ENCODE data around the gene ACTL6B.

ACTL6B gene

DNA sequence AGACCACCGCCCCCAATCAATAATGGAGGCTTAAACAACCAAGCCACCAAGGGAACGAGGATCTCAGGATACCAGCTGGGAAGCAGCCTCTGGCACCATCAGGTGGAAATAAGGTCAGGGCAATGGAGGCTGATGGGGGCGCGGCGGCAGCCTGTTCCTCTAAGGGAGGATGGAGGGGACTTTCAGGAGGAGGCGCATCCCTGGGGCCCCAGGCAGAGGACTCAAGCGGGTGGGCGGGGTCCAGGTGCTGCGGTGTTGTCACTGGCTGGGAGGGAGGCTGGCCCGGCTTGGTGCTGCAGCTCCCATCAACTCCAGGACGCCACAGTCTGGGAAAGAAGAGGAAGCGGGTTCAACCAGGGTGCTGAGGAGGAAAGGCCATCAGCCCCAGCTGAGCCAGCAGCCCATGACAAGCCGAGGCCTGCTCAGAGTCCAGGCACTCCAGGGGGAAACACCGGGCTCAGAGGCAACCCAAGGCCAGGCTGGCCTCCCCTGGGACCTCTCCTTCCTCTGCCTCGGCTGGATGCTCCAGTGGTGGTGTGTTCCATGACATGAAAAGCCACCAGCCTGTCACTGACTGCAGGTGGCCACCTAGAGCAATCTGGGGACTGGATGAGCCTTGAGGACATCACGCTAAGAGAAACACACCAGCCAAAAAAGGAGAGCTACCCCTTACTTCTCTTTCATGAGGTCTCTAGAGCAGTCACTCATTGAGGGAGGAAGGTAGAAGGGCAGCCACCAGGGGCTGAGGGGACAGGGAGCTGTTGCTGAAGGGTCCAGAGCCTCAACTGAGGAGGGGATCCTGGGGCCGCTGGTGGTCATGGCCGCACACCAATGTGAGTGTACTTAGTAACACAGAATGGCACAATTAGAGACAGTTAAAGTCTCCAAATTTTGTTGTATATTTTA lies 33.2 kb upstream of the ACTL6B start:
- Histone ChIP-seq H3K4me3 (ENCODE audit: low read depth in 1 of 5, low read length in 5 of 5) (no peak overlapping the region), H3K9me3 (ENCODE audit: control insufficient read depth in 5 of 5, low read length in 5 of 5) (no peaks in the 10 kb centered on the region), H3K4me1 (ENCODE audit: control insufficient read depth in 5 of 5, insufficient read depth in 5 of 5, low read length in 5 of 5) (peaks cover 12 to 47% (median 40%) of the 10 kb centered on the region in 5 donors), H3K9ac (ENCODE audit: low read length in 5 of 5) (peak overlapping the region in 4 of 5 donors; percentile 6 to 61 (median 41)), H3K27me3 (ENCODE audit: control insufficient read depth in 5 of 5, insufficient read depth in 4 of 5, low read length in 5 of 5) (no peaks in the 10 kb centered on the region), H3K27ac (ENCODE audit: low read depth, low read length) (no peak overlapping the region), H3K36me3 (ENCODE audit: control insufficient read depth in 5 of 5, insufficient read depth in 5 of 5, low read length in 5 of 5) (peaks cover 0 to 55% (median 46%) of the 10 kb centered on the region in 5 donors)

GRCh38 chr7:100688326-100688860 lies 32.1 kb upstream of the ACTL6B start:
- Histone ChIP-seq H3K9ac (ENCODE audit: low read length in 5 of 5) (peak overlapping the region in 2 of 5 donors; percentile 35 to 37), H3K4me3 (ENCODE audit: low read depth in 1 of 5, low read length in 5 of 5) (no peak overlapping the region), H3K9me3 (ENCODE audit: control insufficient read depth in 5 of 5, low read length in 5 of 5) (no peaks in the 10 kb centered on the region), H3K27ac (ENCODE audit: low read depth, low read length) (no peak overlapping the region), H3K4me1 (ENCODE audit: control insufficient read depth in 5 of 5, insufficient read depth in 5 of 5, low read length in 5 of 5) (peaks cover 12 to 45% (median 39%) of the 10 kb centered on the region in 5 donors), H3K36me3 (ENCODE audit: control insufficient read depth in 5 of 5, insufficient read depth in 5 of 5, low read length in 5 of 5) (peaks cover 0 to 66% (median 57%) of the 10 kb centered on the region in 5 donors), H3K27me3 (ENCODE audit: control insufficient read depth in 5 of 5, insufficient read depth in 4 of 5, low read length in 5 of 5) (no peaks in the 10 kb centered on the region)

GRCh38 chr7:100687751-100688300 lies 31.6 kb upstream of the ACTL6B start:
- Histone ChIP-seq H3K4me3 (ENCODE audit: low read depth in 1 of 5, low read length in 5 of 5) (no peak overlapping the region), H3K27me3 (ENCODE audit: control insufficient read depth in 5 of 5, insufficient read depth in 4 of 5, low read length in 5 of 5) (no peaks in the 10 kb centered on the region), H3K27ac (ENCODE audit: low read depth, low read length) (no peak overlapping the region), H3K36me3 (ENCODE audit: control insufficient read depth in 5 of 5, insufficient read depth in 5 of 5, low read length in 5 of 5) (peaks cover 0 to 71% (median 63%) of the 10 kb centered on the region in 5 donors), H3K9me3 (ENCODE audit: control insufficient read depth in 5 of 5, low read length in 5 of 5) (no peaks in the 10 kb centered on the region), H3K9ac (ENCODE audit: low read length in 5 of 5) (no peak overlapping the region), H3K4me1 (ENCODE audit: control insufficient read depth in 5 of 5, insufficient read depth in 5 of 5, low read length in 5 of 5) (peaks cover 9 to 39% (median 34%) of the 10 kb centered on the region in 5 donors)

- Histone ChIP-seq H3K9me3 (ENCODE audit: control insufficient read depth in 5 of 5, low read length in 5 of 5) (no peaks in the 10 kb centered on the region), H3K36me3 (ENCODE audit: control insufficient read depth in 5 of 5, insufficient read depth in 5 of 5, low read length in 5 of 5) (peaks cover 0 to 77% (median 68%) of the 10 kb centered on the region in 5 donors), H3K4me3 (ENCODE audit: low read depth in 1 of 5, low read length in 5 of 5) (no peak overlapping the region), H3K4me1 (ENCODE audit: control insufficient read depth in 5 of 5, insufficient read depth in 5 of 5, low read length in 5 of 5) (peaks cover 3 to 34% (median 28%) of the 10 kb centered on the region in 5 donors), H3K27me3 (ENCODE audit: control insufficient read depth in 5 of 5, insufficient read depth in 4 of 5, low read length in 5 of 5) (no peaks in the 10 kb centered on the region), H3K27ac (ENCODE audit: low read depth, low read length) (no peak overlapping the region), H3K9ac (ENCODE audit: low read length in 5 of 5) (no peak overlapping the region)
Observed at GRCh38 chr7:100687261-100687660, 31.0 kb upstream of the ACTL6B start.

GRCh38 chr7:100686822-100687211 lies 30.6 kb upstream of the ACTL6B start:
- no peaks in the 10 kb centered on the region for H3K27me3 ChIP-seq (ENCODE audit: control insufficient read depth in 5 of 5, insufficient read depth in 4 of 5, low read length in 5 of 5)
- no peak overlapping the region for H3K27ac ChIP-seq (ENCODE audit: low read depth, low read length)
- H3K36me3 ChIP-seq (ENCODE audit: control insufficient read depth in 5 of 5, insufficient read depth in 5 of 5, low read length in 5 of 5), result peaks cover 0 to 81% (median 73%) of the 10 kb centered on the region in 5 donors
- no peak overlapping the region for H3K4me3 ChIP-seq (ENCODE audit: low read depth in 1 of 5, low read length in 5 of 5)
- H3K9ac ChIP-seq (ENCODE audit: low read length in 5 of 5), result no peak overlapping the region
- peaks cover 2 to 29% (median 23%) of the 10 kb centered on the region in 5 donors for H3K4me1 ChIP-seq (ENCODE audit: control insufficient read depth in 5 of 5, insufficient read depth in 5 of 5, low read length in 5 of 5)
- no peaks in the 10 kb centered on the region for H3K9me3 ChIP-seq (ENCODE audit: control insufficient read depth in 5 of 5, low read length in 5 of 5)

GRCh38 chr7:100686201-100686821 lies 30.1 kb upstream of the ACTL6B start:
- no peaks in the 10 kb centered on the region for H3K9me3 ChIP-seq (ENCODE audit: control insufficient read depth in 5 of 5, low read length in 5 of 5)
- peaks cover 0 to 86% (median 77%) of the 10 kb centered on the region in 5 donors for H3K36me3 ChIP-seq (ENCODE audit: control insufficient read depth in 5 of 5, insufficient read depth in 5 of 5, low read length in 5 of 5)
- no peak overlapping the region for H3K27ac ChIP-seq (ENCODE audit: low read depth, low read length)
- peaks cover 2 to 24% (median 18%) of the 10 kb centered on the region in 5 donors for H3K4me1 ChIP-seq (ENCODE audit: control insufficient read depth in 5 of 5, insufficient read depth in 5 of 5, low read length in 5 of 5)
- H3K9ac ChIP-seq (ENCODE audit: low read length in 5 of 5), result no peak overlapping the region
- H3K27me3 ChIP-seq (ENCODE audit: control insufficient read depth in 5 of 5, insufficient read depth in 4 of 5, low read length in 5 of 5), result no peaks in the 10 kb centered on the region
- no peak overlapping the region for H3K4me3 ChIP-seq (ENCODE audit: low read depth in 1 of 5, low read length in 5 of 5)

- Histone ChIP-seq H3K4me1 (ENCODE audit: control insufficient read depth in 5 of 5, insufficient read depth in 5 of 5, low read length in 5 of 5) (peaks cover 2 to 20% (median 16%) of the 10 kb centered on the region in 5 donors), H3K27ac (ENCODE audit: low read depth, low read length) (no peak overlapping the region), H3K9me3 (ENCODE audit: control insufficient read depth in 5 of 5, low read length in 5 of 5) (no peaks in the 10 kb centered on the region), H3K4me3 (ENCODE audit: low read depth in 1 of 5, low read length in 5 of 5) (no peak overlapping the region), H3K27me3 (ENCODE audit: control insufficient read depth in 5 of 5, insufficient read depth in 4 of 5, low read length in 5 of 5) (no peaks in the 10 kb centered on the region), H3K36me3 (ENCODE audit: control insufficient read depth in 5 of 5, insufficient read depth in 5 of 5, low read length in 5 of 5) (peaks cover 0 to 86% (median 77%) of the 10 kb centered on the region in 5 donors), H3K9ac (ENCODE audit: low read length in 5 of 5) (no peak overlapping the region)
Observed at GRCh38 chr7:100685631-100686145, 29.4 kb upstream of the ACTL6B start.

- H3K9me3 ChIP-seq (ENCODE audit: control insufficient read depth in 5 of 5, low read length in 5 of 5), result no peaks in the 10 kb centered on the region
- no peak overlapping the region for H3K27ac ChIP-seq (ENCODE audit: low read depth, low read length)
- peaks cover 0 to 92% (median 80%) of the 10 kb centered on the region in 5 donors for H3K36me3 ChIP-seq (ENCODE audit: control insufficient read depth in 5 of 5, insufficient read depth in 5 of 5, low read length in 5 of 5)
- H3K9ac ChIP-seq (ENCODE audit: low read length in 5 of 5), result no peak overlapping the region
- no peaks in the 10 kb centered on the region for H3K27me3 ChIP-seq (ENCODE audit: control insufficient read depth in 5 of 5, insufficient read depth in 4 of 5, low read length in 5 of 5)
- peaks cover 3 to 22% (median 20%) of the 10 kb centered on the region in 5 donors for H3K4me1 ChIP-seq (ENCODE audit: control insufficient read depth in 5 of 5, insufficient read depth in 5 of 5, low read length in 5 of 5)
- no peak overlapping the region for H3K4me3 ChIP-seq (ENCODE audit: low read depth in 1 of 5, low read length in 5 of 5)
Observed at GRCh38 chr7:100685049-100685605, 28.9 kb upstream of the ACTL6B start.

GRCh38 chr7:100684534-100685042 lies 28.3 kb upstream of the ACTL6B start:
- H3K9me3 ChIP-seq (ENCODE audit: control insufficient read depth in 5 of 5, low read length in 5 of 5), result no peaks in the 10 kb centered on the region
- no peaks in the 10 kb centered on the region for H3K27me3 ChIP-seq (ENCODE audit: control insufficient read depth in 5 of 5, insufficient read depth in 4 of 5, low read length in 5 of 5)
- peaks cover 3 to 23% (median 22%) of the 10 kb centered on the region in 5 donors for H3K4me1 ChIP-seq (ENCODE audit: control insufficient read depth in 5 of 5, insufficient read depth in 5 of 5, low read length in 5 of 5)
- no peak overlapping the region for H3K27ac ChIP-seq (ENCODE audit: low read depth, low read length)
- no peak overlapping the region for H3K9ac ChIP-seq (ENCODE audit: low read length in 5 of 5)
- H3K4me3 ChIP-seq (ENCODE audit: low read depth in 1 of 5, low read length in 5 of 5), result no peak overlapping the region
- H3K36me3 ChIP-seq (ENCODE audit: control insufficient read depth in 5 of 5, insufficient read depth in 5 of 5, low read length in 5 of 5), result peaks cover 0 to 93% (median 83%) of the 10 kb centered on the region in 5 donors

All from subcutaneous abdominal adipose tissue (tissue), 5 donors.